Omental fat pad (tissue), 4 donors: ENCODE measurements around the gene ZDHHC8. TPM values are rescaled to one million over a fixed set of nuclear protein-coding genes. Genes with fewer than 3 reads are reported as not detected.

Source experiments
- ATAC-seq: fragments of 150-250 bp; one replicate; pipeline ENCODE4 v1.9.1; 2016; ENCODE audit warnings: mild to moderate bottlenecking, moderate library complexity; ENCODE audit not compliant: low FRiP score
- DNase-seq: peaks from one replicate; pipeline ENCODE4 v3.0.0-alpha.2; 2019; ENCODE audit warnings: low spot score
- total RNA-seq, 4 donors: library from RNA; depleted of rRNA; stranded (reverse); fragments of >200 nt; gene quantifications; one replicate each; pipeline ENCODE4 v1.1.0, GENCODE V29; 2016
- TF ChIP-seq, protein P1 (sequence below), 3 donors: fragments of 450-650 bp; IDR thresholded peaks; one replicate each; pipeline ENCODE4 v1.5.1; 2016 to 2017; ENCODE audit warnings: antibody characterized with exemption in 3 of 3, mild to moderate bottlenecking in 3 of 3, moderate library complexity in 2 of 3

The ZDHHC8 gene, protein sequence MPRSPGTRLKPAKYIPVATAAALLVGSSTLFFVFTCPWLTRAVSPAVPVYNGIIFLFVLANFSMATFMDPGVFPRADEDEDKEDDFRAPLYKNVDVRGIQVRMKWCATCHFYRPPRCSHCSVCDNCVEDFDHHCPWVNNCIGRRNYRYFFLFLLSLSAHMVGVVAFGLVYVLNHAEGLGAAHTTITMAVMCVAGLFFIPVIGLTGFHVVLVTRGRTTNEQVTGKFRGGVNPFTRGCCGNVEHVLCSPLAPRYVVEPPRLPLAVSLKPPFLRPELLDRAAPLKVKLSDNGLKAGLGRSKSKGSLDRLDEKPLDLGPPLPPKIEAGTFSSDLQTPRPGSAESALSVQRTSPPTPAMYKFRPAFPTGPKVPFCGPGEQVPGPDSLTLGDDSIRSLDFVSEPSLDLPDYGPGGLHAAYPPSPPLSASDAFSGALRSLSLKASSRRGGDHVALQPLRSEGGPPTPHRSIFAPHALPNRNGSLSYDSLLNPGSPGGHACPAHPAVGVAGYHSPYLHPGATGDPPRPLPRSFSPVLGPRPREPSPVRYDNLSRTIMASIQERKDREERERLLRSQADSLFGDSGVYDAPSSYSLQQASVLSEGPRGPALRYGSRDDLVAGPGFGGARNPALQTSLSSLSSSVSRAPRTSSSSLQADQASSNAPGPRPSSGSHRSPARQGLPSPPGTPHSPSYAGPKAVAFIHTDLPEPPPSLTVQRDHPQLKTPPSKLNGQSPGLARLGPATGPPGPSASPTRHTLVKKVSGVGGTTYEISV
- total RNA-seq, result 10 to 100 TPM in 3 of 4 donors, 1 to 10 TPM in 1; 9.5 to 23.3 (median 16.4) TPM

DNA sequence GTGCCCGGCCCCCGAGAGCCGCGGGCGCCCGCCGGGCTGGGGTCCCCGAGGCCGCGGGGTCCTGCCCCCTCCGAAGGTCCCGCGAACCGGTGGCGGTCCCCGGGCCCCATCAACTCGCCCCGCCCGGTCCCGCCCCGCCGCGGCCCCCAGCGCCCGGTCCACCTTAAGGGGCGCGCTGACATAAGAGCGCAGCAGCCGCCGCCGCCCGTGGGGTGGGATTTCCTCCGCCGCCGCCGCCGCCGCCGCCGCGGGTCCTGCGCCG, at the start of gene ZDHHC8:
Gene ZDHHC8, plus strand, starts transcription at position 208 of the 262 bp plus-strand sequence. CDS start 144 bp downstream, outside the sequence.
- TF ChIP-seq, protein P1, sequence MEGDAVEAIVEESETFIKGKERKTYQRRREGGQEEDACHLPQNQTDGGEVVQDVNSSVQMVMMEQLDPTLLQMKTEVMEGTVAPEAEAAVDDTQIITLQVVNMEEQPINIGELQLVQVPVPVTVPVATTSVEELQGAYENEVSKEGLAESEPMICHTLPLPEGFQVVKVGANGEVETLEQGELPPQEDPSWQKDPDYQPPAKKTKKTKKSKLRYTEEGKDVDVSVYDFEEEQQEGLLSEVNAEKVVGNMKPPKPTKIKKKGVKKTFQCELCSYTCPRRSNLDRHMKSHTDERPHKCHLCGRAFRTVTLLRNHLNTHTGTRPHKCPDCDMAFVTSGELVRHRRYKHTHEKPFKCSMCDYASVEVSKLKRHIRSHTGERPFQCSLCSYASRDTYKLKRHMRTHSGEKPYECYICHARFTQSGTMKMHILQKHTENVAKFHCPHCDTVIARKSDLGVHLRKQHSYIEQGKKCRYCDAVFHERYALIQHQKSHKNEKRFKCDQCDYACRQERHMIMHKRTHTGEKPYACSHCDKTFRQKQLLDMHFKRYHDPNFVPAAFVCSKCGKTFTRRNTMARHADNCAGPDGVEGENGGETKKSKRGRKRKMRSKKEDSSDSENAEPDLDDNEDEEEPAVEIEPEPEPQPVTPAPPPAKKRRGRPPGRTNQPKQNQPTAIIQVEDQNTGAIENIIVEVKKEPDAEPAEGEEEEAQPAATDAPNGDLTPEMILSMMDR (IDR thresholded peaks at IDR 0.05), result no peak
- DNase-seq (no peak), ATAC-seq (peak; percentile 63)

DNA sequence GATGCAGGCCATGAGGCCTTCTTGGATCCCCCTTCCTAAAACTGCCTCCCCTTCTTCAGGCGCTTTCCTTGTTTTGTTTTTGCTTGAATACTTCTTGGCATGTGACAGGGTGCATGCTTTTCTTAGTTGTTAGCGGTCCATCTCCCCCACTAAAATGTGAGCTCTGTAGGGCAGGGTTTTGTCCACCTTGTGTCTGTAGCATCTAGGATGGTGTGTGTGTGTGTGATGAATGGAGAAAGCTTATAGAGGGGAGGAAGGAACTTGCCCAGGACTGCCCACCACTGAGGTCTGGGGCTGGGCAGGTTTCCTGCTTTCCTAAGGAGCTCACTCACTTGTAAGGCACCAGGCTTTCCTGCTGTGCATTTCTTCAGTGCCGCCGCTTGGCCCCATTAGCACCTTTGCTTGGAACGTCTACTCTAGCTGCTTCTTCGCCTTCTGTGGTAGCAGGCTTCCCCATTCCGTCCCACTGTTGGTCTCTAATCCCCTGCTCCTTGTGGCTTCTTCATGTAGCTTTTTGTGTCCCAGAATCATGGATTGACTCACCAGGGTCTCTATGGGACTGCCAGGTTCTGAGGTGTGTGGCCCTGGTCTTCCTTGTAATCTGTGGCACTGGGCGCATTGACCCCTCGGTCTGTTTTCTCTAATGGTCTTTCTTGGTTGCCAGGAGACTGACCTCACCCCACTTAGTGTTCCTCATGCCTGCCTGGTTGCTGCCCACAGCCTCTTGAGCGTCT, 48.3 kb upstream of the ZDHHC8 start:
- TF ChIP-seq, protein P1 (IDR thresholded peaks at IDR 0.05), result no peak
- ATAC-seq (no peak), DNase-seq (no peak)

DNA sequence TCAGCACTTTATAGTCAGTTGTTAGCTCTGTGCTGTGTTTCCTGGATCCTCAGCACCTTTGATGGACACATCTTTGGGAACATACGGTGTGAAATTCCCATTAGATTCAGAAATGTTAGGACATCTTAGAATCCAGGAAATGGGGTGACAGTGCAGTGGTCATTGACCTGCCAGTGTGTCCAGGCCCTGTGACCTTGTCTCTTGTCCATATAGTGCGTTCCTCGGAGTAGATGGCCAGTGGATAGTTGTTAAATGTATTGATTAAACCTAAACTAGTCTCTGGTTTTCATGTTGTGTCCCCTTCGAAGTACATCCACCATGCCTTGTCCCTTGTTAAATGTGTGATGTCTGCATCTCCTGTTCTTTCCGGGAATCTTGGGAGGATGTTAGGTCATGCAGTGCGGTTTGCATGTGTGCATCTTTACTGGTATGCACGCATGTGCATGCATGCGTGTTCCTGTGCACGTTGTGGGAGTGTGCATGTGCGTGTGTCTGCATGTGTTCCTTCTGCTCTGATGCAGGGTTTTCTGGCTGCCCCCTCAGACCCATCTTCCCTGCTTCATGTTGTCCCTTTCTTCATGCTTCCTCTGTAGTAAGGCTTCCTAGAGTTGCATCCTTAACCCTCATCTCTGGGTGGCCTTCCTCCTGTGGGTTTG, 47.6 kb upstream of the ZDHHC8 start:
- TF ChIP-seq, protein P1 (IDR thresholded peaks at IDR 0.05), result no peak
- ATAC-seq, result no peak
- DNase-seq, result no peak

DNA sequence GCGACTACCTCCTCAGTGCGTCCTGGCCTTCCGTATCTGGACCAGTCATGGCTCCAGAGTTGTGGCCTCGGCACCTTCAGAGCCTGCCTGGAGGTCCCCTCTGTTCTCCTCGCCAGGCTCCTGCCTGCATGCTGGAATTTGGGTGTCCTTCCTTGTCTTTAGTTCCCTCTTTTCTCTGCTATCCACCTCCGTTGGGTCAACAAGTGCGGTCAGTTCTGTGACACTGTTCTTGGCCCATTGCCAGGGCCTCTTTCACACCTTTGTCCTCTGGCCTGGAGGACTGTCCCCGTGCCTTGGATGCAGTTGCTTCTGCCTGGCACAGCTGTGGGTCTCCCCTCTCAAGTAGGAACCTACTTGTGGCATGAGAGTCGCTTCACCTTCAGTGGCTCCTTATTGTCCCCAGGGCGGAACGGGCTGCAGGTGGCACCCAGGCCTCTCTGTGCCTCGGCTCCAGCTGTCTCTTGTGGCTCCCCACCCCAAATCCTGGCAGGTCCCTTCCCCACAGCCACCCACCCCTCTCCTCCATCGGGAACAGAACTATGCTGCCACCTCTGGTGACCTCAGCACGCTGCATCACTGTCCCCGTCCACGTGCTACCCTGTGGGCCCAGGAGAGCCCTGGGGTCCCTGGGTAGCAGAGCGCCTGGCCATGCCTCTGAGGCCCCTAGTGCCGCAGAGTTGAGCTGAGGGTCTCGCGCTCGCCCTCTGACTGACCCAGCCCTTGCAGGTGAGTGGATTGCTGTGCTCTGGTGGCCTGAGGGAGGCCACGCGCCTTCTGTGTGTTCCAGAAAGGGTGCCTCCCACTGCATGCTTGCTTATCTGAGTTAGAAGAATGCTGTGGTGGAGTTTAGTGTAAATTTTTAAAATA, 46.8 kb upstream of the ZDHHC8 start:
- ATAC-seq, result no peak
- TF ChIP-seq, protein P1 (IDR thresholded peaks at IDR 0.05), result no peak
- no peak for DNase-seq

DNA sequence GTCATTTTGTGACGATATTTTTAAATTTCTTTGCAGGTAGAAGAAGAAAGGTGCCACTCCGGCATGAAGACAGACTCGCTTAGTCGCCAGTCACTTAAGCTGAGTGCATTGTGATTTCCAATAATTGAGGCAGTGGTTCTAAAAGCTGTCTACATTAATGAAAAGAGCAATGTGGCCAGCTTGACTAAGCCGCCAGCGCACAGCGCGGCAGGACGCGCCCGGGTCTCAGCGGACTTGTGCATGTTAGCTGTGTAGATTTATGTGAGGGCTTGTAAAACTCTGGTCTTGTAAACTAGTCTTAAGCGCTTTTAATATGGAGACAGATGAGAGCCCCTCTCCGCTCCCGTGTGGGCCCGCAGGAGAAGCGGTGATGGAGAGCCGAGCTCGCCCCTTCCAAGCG, 46.0 kb upstream of the ZDHHC8 start:
- DNase-seq (no peak), ATAC-seq (no peak)
- TF ChIP-seq, protein P1 (IDR thresholded peaks at IDR 0.05), result no peak

DNA sequence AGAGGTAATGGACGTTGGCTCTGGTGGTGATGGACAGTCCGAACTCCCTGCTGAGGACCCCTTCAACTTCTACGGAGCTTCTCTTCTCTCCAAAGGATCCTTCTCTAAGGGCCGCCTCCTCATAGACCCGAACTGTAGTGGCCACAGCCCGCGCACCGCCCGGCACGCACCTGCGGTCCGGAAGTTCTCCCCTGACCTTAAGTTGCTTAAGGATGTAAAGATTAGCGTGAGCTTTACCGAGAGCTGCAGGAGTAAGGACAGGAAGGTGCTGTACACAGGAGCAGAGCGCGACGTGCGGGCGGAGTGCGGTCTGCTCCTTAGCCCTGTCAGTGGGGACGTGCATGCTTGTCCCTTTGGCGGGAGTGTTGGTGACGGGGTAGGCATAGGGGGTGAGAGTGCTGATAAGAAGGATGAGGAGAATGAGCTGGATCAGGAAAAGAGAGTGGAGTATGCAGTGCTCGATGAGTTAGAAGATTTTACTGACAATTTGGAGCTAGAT, 45.5 kb upstream of the ZDHHC8 start:
- DNase-seq, result no peak
- TF ChIP-seq, protein P1 (IDR thresholded peaks at IDR 0.05), result no peak
- no peak for ATAC-seq
